Lower lobe of right lung (tissue), 2 donors: ENCODE measurements around the gene FAM168B. TPM values are rescaled to one million over a fixed set of nuclear protein-coding genes. Genes with fewer than 3 reads are reported as not detected.
A peak's percentile ranks its signal among the peaks of the same experiment; 100 is the strongest.

Experiments
- ATAC-seq, 2 donors: fragments of 200-7000 bp; cut with Tn5 transposase; one replicate each; pipeline ENCODE4 v1.9.1; 2020 to 2022; ENCODE audit warnings: mild to moderate bottlenecking in 2 of 2, moderate library complexity in 2 of 2
- DNase-seq: peaks from one replicate; pipeline ENCODE4 v3.0.0-alpha.2; 2020
- H3K27ac ChIP-seq: fragments of 200-600 bp; one replicate; pipeline ENCODE4 v1.8.0; 2022
- H3K27me3 ChIP-seq: fragments of 200-600 bp; one replicate; pipeline ENCODE4 v1.8.0; 2022; ENCODE audit warnings: low read depth
- H3K36me3 ChIP-seq: fragments of 200-600 bp; one replicate; pipeline ENCODE4 v1.8.0; 2022; ENCODE audit warnings: mild to moderate bottlenecking
- H3K4me1 ChIP-seq: fragments of 200-600 bp; one replicate; pipeline ENCODE4 v1.8.0; 2022
- H3K4me3 ChIP-seq: fragments of 200-600 bp; one replicate; pipeline ENCODE4 v1.8.0; 2022; ENCODE audit warnings: mild to moderate bottlenecking
- H3K9me3 ChIP-seq: fragments of 200-600 bp; one replicate; pipeline ENCODE4 v1.8.0; 2022
- intact Hi-C: fragments of 100-400 bp; cut with DNase I; formaldehyde crosslinking; loops from one replicate; pipeline ENCODE4 v1.11.0; 2022
- total RNA-seq: library from RNA; stranded (reverse); fragmentation: NEBNext Ultra II Directional; extraction: Animal tissue kit (Norgen Biotek cat#: 25700); gene quantifications from one replicate; pipeline ENCODE4 v1.2.1, GENCODE V29; 2021
- TF ChIP-seq, protein P1 (sequence below): fragments of 200-600 bp; IDR thresholded peaks from one replicate; pipeline ENCODE4 v1.8.0; 2022; ENCODE audit warnings: antibody characterized with exemption, mild to moderate bottlenecking
- donor health status: DM: no; HTN: yes; CAD: no; lungs with severe emphysema.

The FAM168B gene
- total RNA-seq, 1 donor from 2014 or later: 74.1 TPM

DNA sequence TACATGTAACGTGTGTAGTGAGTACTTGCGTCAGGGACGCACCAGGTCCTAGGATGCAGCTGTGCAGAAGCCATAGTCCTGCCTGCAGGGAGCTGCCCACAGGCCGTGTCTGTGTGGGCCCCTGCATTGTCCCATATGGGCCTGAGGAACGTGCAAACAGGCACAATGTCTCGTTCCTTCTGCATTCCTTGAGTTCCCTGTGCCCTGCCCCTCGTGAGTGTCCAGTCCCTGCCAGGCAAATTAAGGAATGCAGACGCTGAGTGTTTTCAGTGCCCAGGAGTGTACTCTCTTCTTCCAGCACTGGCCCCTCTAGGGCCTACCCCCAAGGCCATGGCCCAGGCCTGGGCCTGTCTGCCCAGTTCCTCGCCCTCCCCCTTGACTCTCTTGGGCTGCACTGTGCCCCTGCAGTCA lies 61.8 kb downstream of the FAM168B start:
- Histone ChIP-seq H3K9me3 (no peaks in the 10 kb centered on the region), H3K4me1 (no peaks in the 10 kb centered on the region), H3K27ac (peak overlapping the region; percentile 36), H3K36me3 (no peaks in the 10 kb centered on the region), H3K4me3 (no peak overlapping the region), H3K27me3 (peaks cover 15% of the 10 kb centered on the region)
- DNase-seq (no peak), ATAC-seq (peak; percentile 74 to 77)
- TF ChIP-seq, protein P1, sequence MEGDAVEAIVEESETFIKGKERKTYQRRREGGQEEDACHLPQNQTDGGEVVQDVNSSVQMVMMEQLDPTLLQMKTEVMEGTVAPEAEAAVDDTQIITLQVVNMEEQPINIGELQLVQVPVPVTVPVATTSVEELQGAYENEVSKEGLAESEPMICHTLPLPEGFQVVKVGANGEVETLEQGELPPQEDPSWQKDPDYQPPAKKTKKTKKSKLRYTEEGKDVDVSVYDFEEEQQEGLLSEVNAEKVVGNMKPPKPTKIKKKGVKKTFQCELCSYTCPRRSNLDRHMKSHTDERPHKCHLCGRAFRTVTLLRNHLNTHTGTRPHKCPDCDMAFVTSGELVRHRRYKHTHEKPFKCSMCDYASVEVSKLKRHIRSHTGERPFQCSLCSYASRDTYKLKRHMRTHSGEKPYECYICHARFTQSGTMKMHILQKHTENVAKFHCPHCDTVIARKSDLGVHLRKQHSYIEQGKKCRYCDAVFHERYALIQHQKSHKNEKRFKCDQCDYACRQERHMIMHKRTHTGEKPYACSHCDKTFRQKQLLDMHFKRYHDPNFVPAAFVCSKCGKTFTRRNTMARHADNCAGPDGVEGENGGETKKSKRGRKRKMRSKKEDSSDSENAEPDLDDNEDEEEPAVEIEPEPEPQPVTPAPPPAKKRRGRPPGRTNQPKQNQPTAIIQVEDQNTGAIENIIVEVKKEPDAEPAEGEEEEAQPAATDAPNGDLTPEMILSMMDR: no peak
- intact Hi-C loops: no loop called here

DNA sequence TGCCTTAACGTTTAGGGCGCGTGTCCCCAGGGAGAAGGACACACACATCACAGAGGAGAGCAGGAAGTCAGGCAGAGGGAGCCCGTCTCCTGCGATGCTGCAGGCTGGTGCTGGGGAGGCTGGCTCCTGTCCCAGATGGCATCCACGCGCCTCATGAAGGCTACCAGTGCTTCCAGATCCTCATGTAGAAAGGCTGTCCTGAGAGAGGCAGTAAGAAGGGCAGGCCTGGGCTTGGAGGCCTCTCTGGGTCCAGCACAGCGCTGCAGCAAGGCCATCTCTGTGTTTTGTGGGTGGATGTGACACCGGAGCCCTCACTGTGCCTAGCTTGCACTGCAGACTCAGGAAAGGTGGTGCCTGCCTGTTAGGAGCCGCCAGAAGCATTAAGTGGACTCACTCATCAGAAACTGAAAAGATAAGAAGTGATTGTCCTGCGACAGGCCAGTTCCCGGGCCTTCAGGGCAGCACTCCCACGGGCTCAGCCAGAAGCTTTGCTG lies 62.7 kb downstream of the FAM168B start:
- H3K27ac ChIP-seq: peak overlapping the region; percentile 36
- H3K4me3 ChIP-seq: no peak overlapping the region
- no peaks in the 10 kb centered on the region for H3K36me3 ChIP-seq
- H3K9me3 ChIP-seq: no peaks in the 10 kb centered on the region
- intact Hi-C loops: no loop called here
- TF ChIP-seq, protein P1: no peak
- ATAC-seq: no peak
- DNase-seq: no peak
- H3K27me3 ChIP-seq: peaks cover 12% of the 10 kb centered on the region
- no peaks in the 10 kb centered on the region for H3K4me1 ChIP-seq

DNA sequence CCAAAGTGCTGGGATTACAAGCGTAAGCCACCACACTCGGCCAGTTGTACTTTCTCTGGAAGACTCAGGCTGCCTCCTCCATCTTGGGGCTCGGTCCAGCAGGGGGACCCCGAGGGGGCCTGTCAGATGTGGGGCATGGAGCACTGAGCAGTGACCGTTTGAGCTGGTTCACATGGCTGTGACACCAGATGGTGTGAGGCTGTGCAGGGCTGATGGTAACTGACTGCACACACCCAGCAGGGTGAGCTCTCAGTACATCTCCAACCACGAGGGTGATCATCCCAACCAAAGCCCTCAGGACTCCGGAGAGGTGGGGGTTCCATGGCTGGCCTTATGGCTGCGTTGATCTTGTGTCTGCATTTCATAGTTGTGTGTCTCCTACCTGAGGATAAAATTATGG lies 63.4 kb downstream of the FAM168B start:
- Histone ChIP-seq H3K4me3 (no peak overlapping the region), H3K4me1 (no peaks in the 10 kb centered on the region), H3K27ac (no peak overlapping the region), H3K27me3 (peaks cover 12% of the 10 kb centered on the region), H3K36me3 (no peaks in the 10 kb centered on the region), H3K9me3 (no peaks in the 10 kb centered on the region)
- DNase-seq (no peak), ATAC-seq (no peak)
- TF ChIP-seq, protein P1: no peak
- intact Hi-C loops: no loop called here

DNA sequence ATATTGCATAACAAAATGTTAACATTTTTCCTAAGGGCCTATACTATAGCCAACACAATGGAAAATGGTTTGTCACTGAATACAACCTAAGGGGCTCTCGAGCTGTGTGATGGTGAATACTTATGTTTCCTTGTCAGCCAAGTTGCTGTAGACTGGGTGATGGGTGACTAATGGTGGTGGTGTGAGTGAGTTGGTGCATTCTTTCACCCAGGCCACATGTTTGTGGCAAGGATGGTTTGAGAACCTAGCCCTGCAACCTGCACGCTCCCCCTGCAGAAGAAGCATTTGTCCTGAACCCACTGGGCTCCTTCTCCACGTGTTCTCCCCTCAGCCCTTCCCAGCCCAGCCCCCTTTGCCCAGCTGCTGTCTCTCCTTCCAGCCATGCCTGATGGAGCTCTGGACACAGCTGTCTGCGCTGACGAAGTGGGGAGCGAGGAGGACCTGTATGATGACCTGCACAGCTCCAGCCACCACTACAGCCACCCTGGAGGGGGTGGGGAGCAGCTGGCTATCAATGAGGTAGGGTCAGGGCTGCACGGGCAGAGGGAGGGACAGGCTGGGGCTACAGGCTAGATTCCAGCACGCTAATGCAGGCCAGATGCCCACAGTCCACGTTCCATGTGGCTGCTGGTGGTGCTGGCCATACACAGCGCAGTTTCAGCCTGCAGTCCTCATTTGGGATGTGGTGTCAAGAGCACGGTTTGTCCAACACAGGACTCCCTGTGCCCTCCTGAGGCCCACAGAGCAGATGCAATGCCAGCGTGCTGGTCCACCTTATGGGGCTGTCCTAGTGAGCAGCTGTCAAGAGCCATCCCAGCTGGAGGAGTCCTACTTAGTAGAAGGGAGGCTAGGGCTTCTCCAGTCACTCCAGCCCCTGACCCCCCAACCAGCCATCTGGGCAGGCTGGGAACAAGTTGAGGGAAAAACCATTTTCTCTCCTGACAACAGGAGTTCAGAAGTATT lies 65.4 kb downstream of the FAM168B start:
- ATAC-seq (no peak), DNase-seq (peak; percentile 30)
- H3K27me3 ChIP-seq: no peaks in the 10 kb centered on the region
- H3K9me3 ChIP-seq: no peaks in the 10 kb centered on the region
- H3K4me1 ChIP-seq: no peaks in the 10 kb centered on the region
- no peaks in the 10 kb centered on the region for H3K36me3 ChIP-seq
- TF ChIP-seq, protein P1: no peak
- no peak overlapping the region for H3K27ac ChIP-seq
- H3K4me3 ChIP-seq: no peak overlapping the region
- intact Hi-C loops: no loop called here

DNA sequence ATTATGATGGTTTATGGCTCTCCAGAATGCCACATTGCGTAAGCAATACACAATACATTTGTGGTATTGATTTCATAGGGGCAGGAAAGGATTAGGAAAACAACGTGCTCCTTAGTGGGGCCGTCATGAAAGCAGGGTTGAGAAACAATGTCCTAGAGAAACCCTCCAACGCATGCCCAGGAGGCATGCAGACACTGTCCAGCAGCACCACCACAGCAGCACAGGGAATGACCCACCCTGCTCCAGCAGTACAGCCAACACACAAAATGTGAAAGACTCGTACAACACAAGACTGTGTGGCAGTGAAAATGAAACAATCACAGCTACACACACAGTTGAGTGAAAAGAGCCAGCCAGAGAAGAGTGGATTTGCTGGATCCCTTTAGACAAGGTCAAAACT lies 66.3 kb downstream of the FAM168B start:
- intact Hi-C loops: no loop called here
- no peak for ATAC-seq
- H3K27ac ChIP-seq: no peak overlapping the region
- no peak for DNase-seq
- TF ChIP-seq, protein P1: no peak
- no peak overlapping the region for H3K4me3 ChIP-seq
- no peaks in the 10 kb centered on the region for H3K27me3 ChIP-seq
- no peaks in the 10 kb centered on the region for H3K9me3 ChIP-seq
- H3K36me3 ChIP-seq: no peaks in the 10 kb centered on the region
- no peaks in the 10 kb centered on the region for H3K4me1 ChIP-seq
